Prostate gland (tissue), 2 donors: Measurements from ENCODE around the gene ATF6. TPM values are rescaled to one million over a fixed set of nuclear protein-coding genes. Genes with fewer than 3 reads are reported as not detected.

Experiments
- DNase-seq: peaks from one replicate; pipeline ENCODE4 v3.0.0-alpha.2; 2019; ENCODE audit warnings: low spot score
- H3K27ac ChIP-seq, 2 donors: fragments of 200-600 bp; sonication (generic); 2 replicates each; pipeline ENCODE4 v1.5.1; 2017 to 2019
- H3K27me3 ChIP-seq: fragments of 200-600 bp; sonication (generic); replicated peaks from 2 replicates; pipeline ENCODE4 v1.5.1; 2019; ENCODE audit not compliant: insufficient read depth
- H3K36me3 ChIP-seq, 2 donors: fragments of 200-600 bp; sonication (generic); 1 replicate in 1 of 2; 2 replicates in 1 of 2; pipeline versions ENCODE4 v1.5.1 to v1.8.1; 2017 to 2019
- H3K4me1 ChIP-seq: fragments of 200-600 bp; sonication (generic); replicated peaks from 2 replicates; pipeline ENCODE4 v1.5.1; 2019
- H3K4me3 ChIP-seq, 2 donors: fragments of 200-600 bp; sonication (generic); 2 replicates each; pipeline ENCODE4 v1.5.1; 2017 to 2019
- H3K9me3 ChIP-seq: fragments of 200-600 bp; sonication (generic); 2 replicates; pipeline ENCODE4 v1.5.1; 2017
- POLR2A ChIP-seq: fragments of 450-650 bp; IDR thresholded peaks from one replicate; pipeline ENCODE4 v1.6.1; 2016; ENCODE audit warnings: antibody characterized with exemption, mild to moderate bottlenecking
- POLR2AphosphoS5 ChIP-seq: sonication (generic); formaldehyde crosslinking; IDR thresholded peaks from one replicate; pipeline ENCODE4 v1.6.1; 2017; ENCODE audit warnings: antibody characterized with exemption
- WGBS: methylation state at CpG from one replicate; pipeline ENCODE4 v1.1.5; 2018; 5-methylcytosine and 5-hydroxymethylcytosine counted together
- intact Hi-C: fragments of 100-400 bp; cut with DNase I; formaldehyde crosslinking; loops from one replicate; pipeline ENCODE4 v1.14.2; 2022
- total RNA-seq, 2 donors: library from RNA; depleted of rRNA; stranded (reverse); fragments of >200 nt; gene quantifications; one replicate each; pipeline ENCODE4 v1.1.0, GENCODE V29; 2016
- TF ChIP-seq, protein P1 (sequence below), 4 experiments: fragments of 200-600 bp in 2 of 4; fragments of 450-650 bp in 2 of 4; sonication (generic) in 2 of 4; IDR thresholded peaks; 1 replicate in 3 of 4; 2 replicates in 1 of 4; pipeline ENCODE4 v1.5.1; 2016 to 2019; ENCODE audit warnings: antibody characterized with exemption in 4 of 4, mild to moderate bottlenecking in 2 of 4, moderate library complexity in 2 of 4

Gene ATF6
- total RNA-seq, 2 donors from 2014 or later = 34.6 to 38.9 TPM

DNA sequence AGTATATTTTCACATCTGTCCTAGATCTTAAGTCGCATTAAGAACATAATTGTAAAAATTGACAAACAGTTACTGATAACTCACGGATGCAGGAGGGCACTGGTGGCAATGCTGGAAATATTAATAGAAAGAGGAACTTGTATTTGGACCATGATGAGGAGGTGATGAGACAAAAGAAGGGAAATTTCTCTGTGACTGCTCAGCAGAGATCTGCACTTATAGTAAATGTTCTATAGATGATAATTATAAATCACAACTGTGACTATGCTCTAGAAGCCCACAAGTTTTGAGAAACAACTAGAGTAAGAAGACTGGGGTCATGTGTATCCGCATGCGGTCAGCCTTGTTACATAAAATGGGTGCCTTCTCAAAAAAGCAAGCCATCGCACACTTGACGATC, 25.2 kb upstream of the ATF6 start:
- Histone ChIP-seq H3K36me3 (no peaks in the 10 kb centered on the region), H3K27me3 (no peaks in the 10 kb centered on the region), H3K27ac (no peak overlapping the region), H3K4me1 (no peaks in the 10 kb centered on the region), H3K4me3 (no peak overlapping the region), H3K9me3 (no peaks in the 10 kb centered on the region)
- no peak for DNase-seq
- 86% methylated on average over 6 of the region's 6 CpGs for WGBS
- TF ChIP-seq POLR2A = no peak
- TF ChIP-seq, protein P1, sequence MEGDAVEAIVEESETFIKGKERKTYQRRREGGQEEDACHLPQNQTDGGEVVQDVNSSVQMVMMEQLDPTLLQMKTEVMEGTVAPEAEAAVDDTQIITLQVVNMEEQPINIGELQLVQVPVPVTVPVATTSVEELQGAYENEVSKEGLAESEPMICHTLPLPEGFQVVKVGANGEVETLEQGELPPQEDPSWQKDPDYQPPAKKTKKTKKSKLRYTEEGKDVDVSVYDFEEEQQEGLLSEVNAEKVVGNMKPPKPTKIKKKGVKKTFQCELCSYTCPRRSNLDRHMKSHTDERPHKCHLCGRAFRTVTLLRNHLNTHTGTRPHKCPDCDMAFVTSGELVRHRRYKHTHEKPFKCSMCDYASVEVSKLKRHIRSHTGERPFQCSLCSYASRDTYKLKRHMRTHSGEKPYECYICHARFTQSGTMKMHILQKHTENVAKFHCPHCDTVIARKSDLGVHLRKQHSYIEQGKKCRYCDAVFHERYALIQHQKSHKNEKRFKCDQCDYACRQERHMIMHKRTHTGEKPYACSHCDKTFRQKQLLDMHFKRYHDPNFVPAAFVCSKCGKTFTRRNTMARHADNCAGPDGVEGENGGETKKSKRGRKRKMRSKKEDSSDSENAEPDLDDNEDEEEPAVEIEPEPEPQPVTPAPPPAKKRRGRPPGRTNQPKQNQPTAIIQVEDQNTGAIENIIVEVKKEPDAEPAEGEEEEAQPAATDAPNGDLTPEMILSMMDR (IDR thresholded peaks at IDR 0.05) = no peak
- no peak for TF ChIP-seq POLR2AphosphoS5
- intact Hi-C loops = no loop called here

DNA sequence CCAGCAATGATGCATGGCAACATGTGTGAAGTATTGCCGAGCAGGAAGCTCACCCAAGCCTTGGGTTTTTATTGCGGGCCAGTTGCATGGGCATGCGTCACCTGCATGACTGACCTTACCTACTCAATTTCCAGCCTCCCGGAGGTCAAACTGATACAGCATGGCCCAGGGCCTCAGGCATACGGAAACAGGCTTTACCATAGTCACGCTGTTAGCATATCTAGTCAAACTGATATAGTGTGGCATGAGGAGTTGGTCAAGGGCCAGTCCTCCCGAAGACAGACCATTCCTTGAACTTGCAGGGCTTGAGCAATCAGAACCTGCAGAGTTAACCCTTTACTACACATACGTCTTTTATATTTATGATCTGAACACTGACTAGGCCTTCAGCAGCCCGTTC, 22.9 kb upstream of the ATF6 start:
- H3K27me3 ChIP-seq = no peaks in the 10 kb centered on the region
- no peak overlapping the region for H3K27ac ChIP-seq
- intact Hi-C loops = no loop called here
- no peak overlapping the region for H3K4me3 ChIP-seq
- 75% methylated on average over 9 of the region's 9 CpGs for WGBS
- DNase-seq = no peak
- no peaks in the 10 kb centered on the region for H3K36me3 ChIP-seq
- H3K9me3 ChIP-seq = no peaks in the 10 kb centered on the region
- H3K4me1 ChIP-seq = no peaks in the 10 kb centered on the region
- TF ChIP-seq POLR2AphosphoS5 (no peak), POLR2A (no peak)
- TF ChIP-seq, protein P1 (IDR thresholded peaks at IDR 0.05) = no peak

DNA sequence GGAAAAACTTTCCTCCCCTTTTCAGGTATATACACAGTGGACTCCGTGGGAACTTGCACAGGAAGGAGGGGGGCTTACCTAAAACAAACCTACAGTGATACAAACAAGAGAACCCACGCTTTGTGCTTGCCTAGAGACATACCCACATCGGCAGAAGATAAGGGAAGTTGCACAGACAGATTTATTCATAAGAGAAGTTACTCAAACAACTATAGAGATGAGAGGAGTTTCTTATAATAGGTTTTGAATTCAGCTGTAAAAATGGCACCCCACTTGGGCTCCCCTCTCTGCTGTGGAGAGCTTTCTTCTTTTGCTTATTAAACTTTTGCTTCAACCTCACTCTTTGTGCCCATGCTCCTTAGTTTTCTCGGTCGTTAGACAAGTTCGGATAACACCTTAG, 18.3 kb upstream of the ATF6 start:
- H3K4me3 ChIP-seq = no peak overlapping the region
- H3K36me3 ChIP-seq = no peaks in the 10 kb centered on the region
- intact Hi-C loops = no loop called here
- H3K27me3 ChIP-seq = no peaks in the 10 kb centered on the region
- no peak overlapping the region for H3K27ac ChIP-seq
- H3K4me1 ChIP-seq = no peaks in the 10 kb centered on the region
- TF ChIP-seq POLR2AphosphoS5 (no peak), POLR2A (no peak)
- TF ChIP-seq, protein P1 (IDR thresholded peaks at IDR 0.05) = no peak
- DNase-seq = no peak
- 42% methylated on average over 6 of the region's 6 CpGs for WGBS
- no peaks in the 10 kb centered on the region for H3K9me3 ChIP-seq

DNA sequence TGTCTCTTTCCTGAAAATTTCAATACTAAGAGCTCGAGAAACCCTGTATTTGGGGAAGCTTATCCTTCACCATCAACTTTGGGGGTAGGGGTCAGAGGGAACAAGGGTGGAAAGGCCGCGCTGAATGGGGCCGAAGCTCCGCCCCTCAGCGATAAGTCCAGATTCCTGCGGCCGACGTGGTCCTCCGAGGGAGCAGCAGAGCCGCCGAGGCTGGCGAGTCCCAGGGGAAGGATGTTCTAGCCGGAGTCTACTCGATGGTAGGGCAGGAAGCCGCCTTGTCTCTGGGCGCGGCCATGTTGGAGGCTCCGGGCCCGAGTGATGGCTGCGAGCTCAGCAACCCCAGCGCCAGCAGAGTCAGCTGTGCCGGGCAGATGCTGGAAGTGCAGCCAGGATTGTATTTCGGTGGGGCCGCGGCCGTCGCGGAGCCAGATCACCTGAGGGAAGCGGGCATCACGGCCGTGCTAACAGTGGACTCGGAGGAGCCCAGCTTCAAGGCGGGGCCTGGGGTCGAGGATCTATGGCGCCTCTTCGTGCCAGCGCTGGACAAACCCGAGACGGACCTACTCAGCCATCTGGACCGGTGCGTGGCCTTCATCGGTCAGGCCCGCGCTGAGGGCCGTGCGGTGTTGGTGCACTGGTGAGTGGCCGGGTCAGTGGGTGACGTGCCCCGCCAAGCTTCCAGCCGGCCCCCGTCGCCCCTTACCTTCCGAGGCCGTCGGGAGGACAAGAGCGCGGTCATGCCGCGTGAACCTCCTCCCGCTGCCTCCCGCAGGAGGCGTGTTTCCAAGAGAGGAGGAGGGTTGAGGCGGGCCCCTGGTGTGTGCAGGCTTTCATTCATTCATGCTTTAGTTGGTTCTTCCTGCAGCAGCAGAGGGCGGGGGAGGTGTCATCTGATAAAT, 16.4 kb upstream of the ATF6 start, which contains the start of gene DUSP12:
Gene DUSP12 (plus strand): TSS at position 278 of the 899 bp plus-strand sequence. CDS start 16 bp downstream, at position 294.
- DNase-seq = peak; percentile 87
- under 1% methylated on average over 61 of the region's 65 CpGs for WGBS
- TF ChIP-seq, protein P1 (IDR thresholded peaks at IDR 0.05) = peak in 1 of 4 experiments; percentile 4
- TF ChIP-seq POLR2AphosphoS5 = peak; percentile 87
- peak; percentile 33 for TF ChIP-seq POLR2A
- no peaks in the 10 kb centered on the region for H3K9me3 ChIP-seq
- intact Hi-C loops = no loop called here
- H3K4me3 ChIP-seq = peak within 1 kb of the TSS; percentile 67 to 72
- no peaks in the 10 kb centered on the region for H3K4me1 ChIP-seq
- H3K36me3 ChIP-seq = peaks cover 0 to 3% of the 10 kb centered on the region in 2 donors
- H3K27ac ChIP-seq = peak within 1 kb of the TSS; percentile 81 to 85
- H3K27me3 ChIP-seq = no peaks in the 10 kb centered on the region
